Endometrial microvascular endothelial cells (primary cell): ENCODE data around the gene ETFA. TPM values are rescaled to one million over a fixed set of nuclear protein-coding genes. Genes with fewer than 3 reads are reported as not detected.
"Not testable (repeated sequence)": the region's sequence is repeated elsewhere in the genome, so short reads cannot be mapped to it uniquely, and the experiment has no call there.

Experiments
- in situ Hi-C: cut with HindIII; loops from 2 replicates; pipeline ENCODE4 v1.10.0; 2017; ENCODE audit warnings: low sequenced_read_pairs, low pct_unique_long_range_greater_than_20kb; ENCODE audit errors: inconsistent ontology term
- total RNA-seq: library from RNA; depleted of rRNA; stranded (reverse); fragments of >200 nt; gene quantifications from one replicate; pipeline ENCODE4 v1.2.3, GENCODE V29; 2015; ENCODE audit errors: inconsistent ontology term

ETFA gene
- total RNA-seq, 1 donor from 2014 or later: 163 TPM

DNA sequence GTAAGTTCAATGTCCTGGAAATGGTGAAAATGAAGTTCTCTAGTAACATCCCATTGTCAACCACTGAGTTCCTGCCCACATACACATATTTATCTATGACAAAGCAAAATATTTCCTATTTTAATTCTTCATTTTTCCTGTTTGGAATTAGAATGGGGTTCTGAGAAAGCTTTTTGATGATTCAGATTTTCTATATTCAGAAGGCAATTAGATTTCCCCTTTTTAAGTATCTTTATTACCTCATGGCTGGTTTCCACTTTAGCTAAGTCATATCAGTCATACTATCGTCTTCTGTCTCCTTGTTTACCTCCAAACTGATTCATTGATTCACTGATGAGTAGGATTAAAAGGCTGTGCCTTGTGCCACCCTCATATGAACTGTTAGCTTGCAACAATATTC lies 17.9 kb downstream of the ETFA start:
- in situ Hi-C loops: no loop called here

DNA sequence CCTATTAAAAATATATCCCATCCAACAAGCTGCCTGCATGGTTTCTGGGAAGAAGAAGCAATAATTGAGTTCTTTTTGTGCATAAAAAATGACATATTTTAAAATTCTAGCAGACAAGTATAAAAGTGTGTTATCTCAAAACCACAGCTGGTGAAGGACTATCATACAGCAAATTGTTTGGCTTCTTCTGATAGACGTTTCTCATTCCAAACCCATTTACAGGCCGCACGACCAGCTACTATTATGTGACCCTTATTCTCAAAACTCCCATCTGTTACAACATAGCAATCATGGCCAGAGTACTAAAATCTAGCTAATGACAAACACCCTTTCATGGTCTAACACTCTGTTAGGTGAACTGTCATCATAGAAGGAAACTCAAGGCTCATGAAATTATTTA lies 21.7 kb downstream of the ETFA start:
- in situ Hi-C loops: no loop called here

DNA sequence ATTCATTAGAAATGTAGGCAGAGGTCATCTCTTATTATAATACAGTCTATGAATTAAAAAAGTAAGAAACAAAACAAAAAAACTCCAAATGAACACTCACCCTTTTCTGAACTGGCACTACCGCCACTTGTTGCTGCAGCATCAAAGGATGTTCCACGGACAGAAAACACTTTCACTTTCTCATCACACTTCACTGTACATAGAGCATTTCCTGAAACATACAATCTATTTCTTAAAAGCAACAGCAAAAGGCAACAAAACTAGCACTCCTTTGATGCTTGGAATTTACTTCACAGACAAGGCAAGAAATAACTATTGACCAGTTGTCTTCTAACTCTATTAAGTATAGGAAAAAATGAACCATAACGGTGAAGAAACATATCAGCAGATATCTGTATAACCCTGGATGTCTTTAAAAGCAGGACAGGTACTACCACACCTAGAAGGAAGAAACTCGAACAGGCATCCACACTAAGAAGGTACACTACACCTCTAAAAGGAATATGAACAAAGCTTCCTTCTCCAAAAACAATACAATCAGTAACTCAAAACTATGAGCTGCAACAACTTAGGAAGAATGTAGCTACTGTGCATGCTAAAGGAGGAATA lies 24.9 kb downstream of the ETFA start:
- in situ Hi-C loops: no loop called here

DNA sequence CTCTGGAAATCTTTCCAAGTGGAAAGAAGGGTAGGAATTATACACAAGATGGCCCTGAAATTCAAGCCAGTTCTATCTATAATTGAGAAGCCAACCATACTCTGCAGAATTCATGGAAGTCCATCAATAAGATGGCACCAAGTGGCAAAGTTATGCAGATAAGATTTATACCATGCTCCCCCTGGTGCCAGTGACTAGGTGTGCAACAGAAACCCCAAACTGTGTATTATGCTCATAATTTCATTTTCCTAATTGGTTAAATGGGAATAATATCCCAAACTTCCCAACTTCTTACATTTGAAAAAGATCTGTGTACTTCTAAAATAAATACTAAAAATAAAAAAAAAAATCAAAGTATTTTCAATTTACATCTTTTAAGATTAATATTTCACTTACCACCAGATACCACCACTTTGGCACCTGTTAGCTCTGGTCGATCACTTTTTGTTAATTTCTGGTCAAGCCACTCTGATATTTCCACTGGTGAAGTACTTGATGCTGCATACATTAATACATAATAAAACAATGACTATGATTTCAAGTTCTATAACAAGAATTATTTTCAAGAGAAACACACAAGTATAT lies 25.9 kb downstream of the ETFA start:
- in situ Hi-C loops: no loop called here

DNA sequence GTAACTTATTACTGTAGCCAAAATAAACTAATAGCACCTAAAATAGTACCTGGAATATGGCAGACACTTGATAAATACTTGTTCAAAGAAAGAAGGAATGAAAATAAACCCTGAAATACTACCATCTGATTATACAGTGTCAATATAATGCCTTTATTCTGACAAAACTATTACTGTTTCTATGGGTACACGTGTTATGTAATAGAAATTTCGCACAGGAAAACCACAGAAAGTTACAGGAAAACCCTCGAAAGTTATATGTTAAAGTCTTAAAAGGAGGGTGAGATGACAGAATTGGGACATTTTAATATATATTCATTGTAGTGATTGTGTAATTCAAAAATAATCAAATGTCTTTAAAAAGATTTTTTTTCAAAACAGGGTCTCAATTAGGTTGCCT lies 28.8 kb downstream of the ETFA start:
- in situ Hi-C loops: no loop called here

DNA sequence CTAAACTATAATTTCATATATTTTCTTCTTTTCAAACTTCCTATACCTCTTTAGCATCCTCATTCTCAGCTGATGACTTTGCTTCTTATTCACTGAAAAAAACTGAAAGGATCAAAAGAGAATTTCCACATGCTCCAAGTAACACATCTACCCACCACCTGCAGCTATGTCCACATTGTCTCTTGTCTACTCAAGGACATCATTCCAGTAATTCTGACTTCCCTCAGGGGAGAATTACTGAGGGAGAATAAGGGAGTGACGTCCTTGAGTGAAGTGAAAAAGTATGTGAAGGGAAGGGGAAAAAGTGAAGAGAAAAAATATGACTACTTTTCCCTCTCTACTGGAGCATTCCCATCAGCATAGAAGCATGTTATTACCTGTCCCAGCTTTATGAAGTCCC lies 32.6 kb downstream of the ETFA start:
- in situ Hi-C loops: no loop called here

DNA sequence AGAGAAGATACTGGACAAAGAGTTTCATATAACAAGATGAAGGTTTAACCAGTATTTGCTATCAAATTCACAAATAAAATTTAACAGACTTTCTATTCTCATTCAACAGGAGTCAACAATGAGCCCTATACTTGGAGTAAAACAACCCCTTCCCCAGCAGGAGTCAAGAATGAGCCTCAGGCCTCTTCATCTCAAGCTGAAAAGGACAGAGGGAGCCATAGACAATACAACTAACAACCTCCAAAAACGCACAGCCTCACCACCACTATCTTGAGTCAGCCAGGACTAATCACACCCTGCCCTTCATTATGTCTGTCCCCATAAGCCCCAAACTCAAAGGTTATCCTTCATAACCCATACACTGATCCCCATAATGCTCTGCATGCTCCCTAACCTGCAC lies 36.4 kb downstream of the ETFA start:
- in situ Hi-C loops: no loop called here

DNA sequence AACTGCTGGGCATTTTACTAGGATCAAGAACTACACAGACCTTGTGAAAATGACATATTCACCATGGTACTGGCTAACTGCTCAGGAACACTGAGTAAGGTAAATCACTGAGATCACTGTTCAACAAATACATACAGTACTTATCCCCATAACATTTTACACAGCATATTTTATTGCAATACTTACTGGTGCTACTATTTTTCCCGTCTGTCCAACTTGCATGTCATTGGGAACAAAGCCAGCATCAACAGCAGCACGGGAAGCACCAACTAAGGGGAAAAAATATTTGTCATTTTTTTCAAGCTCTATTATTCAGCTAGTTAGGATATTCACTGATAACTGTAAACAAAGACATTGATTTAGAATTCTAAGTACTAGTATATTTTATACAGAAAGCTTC lies 37.0 kb downstream of the ETFA start:
- in situ Hi-C loops: no loop called here

DNA sequence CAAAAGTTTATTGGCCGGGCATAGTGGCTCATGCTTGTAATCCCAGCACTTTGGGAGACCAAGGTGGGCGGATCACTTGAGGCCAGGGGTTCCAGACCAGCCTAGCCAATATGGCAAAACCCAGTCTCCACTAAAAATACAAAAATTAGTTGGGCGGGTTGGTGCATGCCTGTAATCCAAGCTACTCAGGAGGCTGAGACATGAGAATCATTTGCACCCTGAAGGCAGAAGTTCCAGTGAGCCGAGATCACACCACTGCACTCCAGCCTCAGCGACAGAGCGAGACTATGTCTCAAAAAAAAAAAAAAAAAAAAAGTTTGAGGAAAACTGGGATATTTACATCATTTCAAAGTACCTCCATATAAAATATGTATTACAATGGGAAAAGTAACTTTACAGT lies 40.4 kb downstream of the ETFA start:
- in situ Hi-C loops: no loop called here

DNA sequence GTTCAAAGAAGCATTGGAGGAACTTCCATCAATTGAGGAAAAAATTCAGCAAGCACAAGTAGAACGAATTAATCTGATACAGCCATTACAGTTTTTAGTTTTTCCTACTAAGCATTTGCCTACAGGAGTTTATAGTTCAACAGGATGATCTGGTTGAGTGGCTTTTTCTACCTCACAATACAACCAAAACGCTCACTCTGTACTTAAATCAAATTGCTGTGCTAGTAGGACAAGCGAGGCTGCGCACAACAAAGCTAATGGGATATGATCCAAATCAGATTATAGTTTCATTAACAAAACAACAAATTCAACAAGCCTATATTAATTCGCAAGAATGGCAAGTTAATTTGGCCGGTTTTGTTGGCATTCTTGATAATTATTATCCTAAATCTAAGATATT lies 44.2 kb downstream of the ETFA start:
- in situ Hi-C loops: no loop called here

DNA sequence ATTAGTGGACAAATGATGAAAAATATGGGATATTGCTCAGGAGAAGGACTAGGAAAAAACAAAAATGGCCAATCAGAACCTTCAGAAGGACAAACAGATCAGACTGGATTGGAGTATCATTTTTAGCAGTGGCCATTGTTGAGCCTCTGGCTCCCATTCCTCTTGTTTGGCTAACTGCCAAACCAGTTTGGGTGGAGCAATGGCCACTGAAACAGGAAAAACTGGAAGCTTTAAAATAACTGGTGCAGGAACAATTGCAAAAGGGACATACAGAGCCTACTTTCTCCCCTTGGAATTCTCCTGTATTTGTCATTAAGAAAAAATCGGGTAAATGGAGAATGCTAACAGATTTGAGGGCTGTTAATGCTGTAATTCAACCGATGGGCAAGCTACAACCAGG lies 45.5 kb downstream of the ETFA start:
- in situ Hi-C loops: not testable (repeated sequence)

DNA sequence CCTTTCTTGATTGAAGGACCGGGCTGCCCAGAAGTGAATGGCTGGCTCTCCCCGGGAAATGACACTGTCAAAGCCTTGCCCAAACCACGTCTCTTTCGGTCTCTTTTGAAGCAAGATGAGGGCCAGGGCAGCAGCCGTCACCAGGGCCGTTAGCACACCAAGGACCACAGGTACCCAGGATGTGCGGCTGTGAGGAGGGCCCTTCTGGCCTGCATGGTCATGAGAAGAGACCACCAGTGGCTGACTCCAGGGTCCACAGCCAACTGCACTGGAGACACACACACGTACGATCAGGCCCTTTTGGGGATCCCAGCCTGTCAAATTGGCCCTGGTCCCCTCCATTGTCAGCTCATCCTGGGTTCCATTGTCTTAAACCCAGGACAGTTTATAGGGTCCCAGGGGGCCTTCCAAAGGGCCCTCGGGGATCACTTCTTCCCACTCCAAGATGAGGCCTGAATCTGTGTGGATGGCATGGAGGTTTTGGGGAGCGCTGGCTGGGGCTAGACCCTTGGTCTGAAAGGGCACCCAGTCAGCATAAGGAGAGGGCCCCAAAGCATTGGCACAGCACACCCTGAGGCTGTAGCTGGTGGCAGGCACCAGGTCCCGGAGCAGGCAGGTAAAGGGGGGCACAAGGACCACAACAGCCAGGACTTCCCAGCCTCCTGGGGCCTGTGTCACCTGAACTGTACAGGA lies 50.9 kb downstream of the ETFA start:
- in situ Hi-C loops: no loop called here

DNA sequence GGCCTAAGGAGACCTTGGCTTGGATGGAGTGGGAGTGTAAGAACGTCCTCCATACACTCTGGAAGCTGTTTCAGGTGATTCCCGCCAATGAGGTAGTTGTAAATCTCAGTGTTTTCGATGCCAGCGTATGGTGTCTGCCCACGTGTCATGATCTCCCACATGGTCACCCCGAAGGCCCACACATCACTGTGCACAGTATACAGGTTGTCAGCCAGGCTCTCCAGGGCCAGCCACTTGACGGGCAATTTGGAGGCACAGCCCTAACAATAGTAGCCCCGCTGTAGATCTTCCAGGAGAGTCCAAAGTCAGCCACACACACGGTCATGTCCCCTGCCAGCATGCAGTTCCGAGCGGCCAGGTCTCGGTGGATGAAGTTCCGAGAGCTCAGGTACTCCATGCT lies 51.9 kb downstream of the ETFA start:
- in situ Hi-C loops: no loop called here

DNA sequence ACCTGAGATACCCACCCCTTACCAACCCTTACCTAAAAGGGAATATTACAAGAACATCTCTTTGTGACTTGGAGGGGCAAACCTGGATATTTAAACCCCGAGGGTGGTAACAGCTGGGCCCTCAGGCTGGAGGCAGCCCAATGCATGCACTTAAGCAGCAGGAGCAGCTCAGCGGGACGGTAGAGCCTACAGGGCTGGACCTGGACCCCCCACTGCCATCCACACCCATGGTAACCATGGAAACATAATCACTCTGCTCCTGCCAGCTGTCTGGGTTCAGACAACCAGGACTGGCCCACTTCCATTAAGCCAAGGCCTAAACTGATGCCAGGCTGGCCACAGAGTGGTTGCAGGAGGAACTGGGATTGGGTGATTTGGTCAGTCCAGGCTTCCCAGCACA lies 52.8 kb downstream of the ETFA start:
- in situ Hi-C loops: no loop called here

DNA sequence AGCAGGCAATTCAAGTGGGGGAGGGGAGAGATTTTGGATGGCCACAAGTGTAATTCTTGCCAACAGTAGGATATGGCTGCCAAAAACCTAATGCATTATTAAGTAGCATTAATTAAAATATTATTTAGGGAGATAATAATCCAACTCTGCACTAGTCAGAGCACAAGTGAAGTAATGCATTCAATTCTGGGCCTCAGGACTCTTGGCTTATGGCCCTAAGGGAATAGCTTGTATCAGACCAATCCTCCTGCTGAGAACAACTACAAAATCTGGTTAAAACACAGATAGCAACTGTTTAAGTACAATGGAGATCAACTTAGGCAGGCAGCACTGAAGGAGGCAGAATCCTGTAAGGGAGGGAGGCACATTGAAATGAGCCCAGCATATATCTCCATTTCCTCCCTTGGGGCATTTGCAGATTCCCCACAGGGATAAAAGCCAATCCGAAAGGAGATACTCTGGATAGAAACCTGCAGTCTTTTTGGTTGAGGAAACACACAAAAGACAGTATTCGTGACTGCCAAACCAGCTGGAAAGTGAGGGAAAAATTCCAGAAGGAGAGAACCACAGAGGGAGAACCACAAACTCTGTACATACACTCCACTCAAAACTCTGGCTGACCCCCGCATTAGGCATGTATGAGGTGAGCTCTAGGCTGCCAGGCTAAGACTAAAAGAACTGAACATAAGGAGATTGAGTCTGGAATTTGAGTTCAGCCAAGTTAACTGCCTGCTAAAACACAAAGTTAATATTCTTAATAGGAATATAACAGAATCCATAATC lies 57.4 kb downstream of the ETFA start:
- in situ Hi-C loops: no loop called here

DNA sequence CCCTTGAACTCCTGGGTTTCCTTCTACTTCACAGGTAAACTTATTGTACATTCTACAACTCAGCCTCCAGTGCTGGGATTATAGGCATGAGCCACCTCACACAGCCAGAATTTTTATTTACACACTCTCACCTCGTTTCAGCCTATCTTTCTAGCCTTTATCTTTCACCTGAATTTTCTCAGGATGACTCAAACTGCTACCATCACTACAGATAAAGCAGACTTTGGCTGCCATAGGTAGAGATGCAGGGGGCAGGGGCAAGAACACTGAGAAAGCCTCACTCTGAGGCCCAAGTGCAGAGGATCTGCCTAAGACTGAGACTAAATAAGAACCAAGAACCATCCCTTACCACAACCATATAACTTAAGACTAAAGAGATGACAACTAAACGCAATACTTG lies 59.0 kb downstream of the ETFA start:
- in situ Hi-C loops: no loop called here

DNA sequence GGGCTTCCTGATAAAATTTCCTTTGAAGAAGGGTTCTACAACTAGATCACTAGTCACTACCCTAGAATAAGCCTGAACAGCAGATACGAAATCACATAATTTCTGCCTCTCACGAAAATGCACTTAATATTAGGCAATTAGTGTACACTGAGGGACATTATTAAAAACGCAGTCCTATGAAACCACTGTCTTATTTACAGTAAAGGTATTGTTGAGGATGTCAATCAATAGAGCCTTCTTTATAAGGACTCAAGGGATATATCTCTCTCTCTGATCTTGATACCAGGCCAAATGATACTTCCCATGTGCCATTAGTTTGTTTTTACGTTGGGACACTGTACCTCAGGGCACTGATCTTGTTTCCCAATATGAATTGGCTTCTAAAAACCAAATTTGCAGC lies 59.6 kb downstream of the ETFA start:
- in situ Hi-C loops: no loop called here

DNA sequence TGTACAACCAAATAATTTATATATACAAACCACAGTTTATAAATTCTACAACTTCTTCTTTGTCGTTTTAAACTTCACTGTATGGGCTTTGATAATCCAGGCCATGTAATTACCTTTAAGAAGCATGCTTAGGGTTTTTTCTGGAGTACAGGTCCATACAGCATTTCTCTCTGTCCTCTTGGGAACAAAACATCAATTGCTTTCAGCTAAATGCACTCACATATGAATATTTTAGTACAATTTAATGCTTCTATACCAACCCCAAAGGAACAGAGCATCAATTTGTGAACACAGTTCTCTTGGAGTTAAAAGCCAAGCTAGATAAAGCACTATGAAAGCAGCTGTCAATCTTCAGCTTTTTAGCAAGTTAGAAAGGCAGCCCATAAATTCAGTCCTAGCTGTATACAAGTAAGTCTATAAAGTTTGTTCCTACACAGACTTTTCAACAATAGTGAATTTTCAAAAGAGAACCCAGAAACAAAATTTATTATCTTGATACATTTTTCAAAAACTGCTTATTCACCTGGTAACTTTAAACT lies 66.1 kb downstream of the ETFA start:
- in situ Hi-C loops: no loop called here

DNA sequence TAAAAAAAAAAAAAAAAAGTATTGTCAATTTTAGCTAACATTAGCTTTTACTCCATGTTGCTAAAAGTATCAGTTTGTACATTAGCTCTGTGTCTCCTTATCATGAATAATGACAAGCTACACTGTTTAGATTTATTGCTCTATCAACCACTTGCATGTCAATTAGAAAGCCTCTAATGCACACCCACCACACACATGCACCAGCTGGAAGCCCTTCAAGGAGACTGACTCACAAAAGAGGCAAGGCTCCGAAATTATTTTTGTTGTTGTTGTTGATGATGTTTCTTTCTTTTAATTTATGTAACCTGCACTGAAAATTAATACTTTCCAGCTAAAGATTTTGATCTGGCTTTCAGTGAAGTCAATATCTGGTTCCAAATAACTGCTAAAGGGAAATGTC lies 71.5 kb downstream of the ETFA start:
- in situ Hi-C loops: no loop called here

DNA sequence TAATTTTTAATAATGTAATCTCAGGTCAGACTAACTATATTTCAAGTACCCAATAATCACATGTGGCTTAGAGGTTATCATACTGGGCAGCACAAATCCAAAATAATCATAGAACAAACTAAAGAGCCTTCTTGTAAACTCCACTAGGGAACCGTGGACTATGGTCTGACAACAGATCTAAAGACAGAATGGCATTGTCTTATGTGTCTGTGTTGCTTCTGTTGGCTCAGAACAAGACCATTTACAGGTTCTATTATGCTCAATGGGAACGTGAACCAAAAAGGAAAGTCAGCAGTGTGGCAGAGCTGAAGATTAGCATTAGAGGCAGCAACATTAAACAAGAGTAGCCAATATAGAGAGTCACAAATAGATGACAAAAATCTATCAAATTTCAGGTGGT lies 74.9 kb downstream of the ETFA start:
- in situ Hi-C loops: no loop called here
